Nephron (organoid): ENCODE results near the gene PGLYRP4.
"Not testable (repeated sequence)": the region's sequence is repeated elsewhere in the genome, so short reads cannot be mapped to it uniquely, and the experiment has no call there.

ENCODE experiments used
- H3K27ac Mint-ChIP-seq, 3 experiments: 2 replicates each; pipeline ENCODE4 v1.8.0; 2020; ENCODE audit warnings: mixed read lengths in 3 of 3, mild to moderate bottlenecking in 2 of 3, moderate library complexity in 1 of 3
- H3K27me3 Mint-ChIP-seq: 2 replicates; pipeline ENCODE4 v1.8.0; 2021; ENCODE audit warnings: low read depth, mild to moderate bottlenecking, moderate library complexity, mixed read lengths
- H3K36me3 Mint-ChIP-seq: 2 replicates; pipeline ENCODE4 v1.8.0; 2020; ENCODE audit warnings: low read depth, mixed read lengths
- H3K4me1 Mint-ChIP-seq: 2 replicates; pipeline ENCODE4 v1.8.0; 2020; ENCODE audit warnings: mixed read lengths
- H3K4me3 Mint-ChIP-seq, 3 experiments: 2 replicates each; pipeline ENCODE4 v1.8.0; 2020; ENCODE audit warnings: mild to moderate bottlenecking in 3 of 3, mixed read lengths in 3 of 3, moderate library complexity in 2 of 3
- H3K9me3 Mint-ChIP-seq: 2 replicates; pipeline ENCODE4 v1.8.0; 2020; ENCODE audit warnings: mixed read lengths
- CTCF ChIP-seq, 3 experiments: fragments of 200-600 bp; sonication (generic); IDR thresholded peaks; one replicate each; pipeline ENCODE4 v1.5.0; 2021; ENCODE audit warnings: antibody characterized with exemption in 3 of 3; ENCODE audit not compliant: unreplicated experiment in 3 of 3

The PGLYRP4 gene

GRCh38 chr1:153333902-153334301, 14.7 kb downstream of the PGLYRP4 start:
- TF ChIP-seq CTCF (IDR thresholded peaks at IDR 0.05; ENCODE audit: unreplicated experiment in 3 of 3), result no peak
- Mint-ChIP-seq H3K27me3 (peaks cover 7% of the 10 kb centered on the region), H3K4me1 (no peaks in the 10 kb centered on the region)

GRCh38 chr1:153324912-153325311, 23.7 kb downstream of the PGLYRP4 start:
- no peaks in the 10 kb centered on the region for H3K27me3 Mint-ChIP-seq
- H3K9me3 Mint-ChIP-seq, result peaks cover 30% of the 10 kb centered on the region
- H3K36me3 Mint-ChIP-seq, result no peaks in the 10 kb centered on the region
- H3K4me3 Mint-ChIP-seq, result no peak overlapping the region
- no peak for TF ChIP-seq CTCF (IDR thresholded peaks at IDR 0.05; ENCODE audit: unreplicated experiment in 3 of 3)
- H3K4me1 Mint-ChIP-seq, result no peaks in the 10 kb centered on the region
- H3K27ac Mint-ChIP-seq, result no peak overlapping the region

More at GRCh38 chr1:153333902-153334301, 14.7 kb downstream of the PGLYRP4 start:
- H3K27ac Mint-ChIP-seq, result no peak overlapping the region
- H3K4me3 Mint-ChIP-seq, result no peak overlapping the region
- peaks cover 16% of the 10 kb centered on the region for H3K9me3 Mint-ChIP-seq
- no peaks in the 10 kb centered on the region for H3K36me3 Mint-ChIP-seq

GRCh38 chr1:153322568-153322967, 26.1 kb downstream of the PGLYRP4 start:
- TF ChIP-seq CTCF (IDR thresholded peaks at IDR 0.05; ENCODE audit: unreplicated experiment in 3 of 3), result no peak
- no peaks in the 10 kb centered on the region for H3K27me3 Mint-ChIP-seq
- H3K4me1 Mint-ChIP-seq, result no peaks in the 10 kb centered on the region
- no peak overlapping the region for H3K4me3 Mint-ChIP-seq
- H3K27ac Mint-ChIP-seq, result no peak overlapping the region
- H3K9me3 Mint-ChIP-seq, result peaks cover 17% of the 10 kb centered on the region
- no peaks in the 10 kb centered on the region for H3K36me3 Mint-ChIP-seq

GRCh38 chr1:153318145-153318544, 30.5 kb downstream of the PGLYRP4 start:
- not testable (repeated sequence) for H3K27me3 Mint-ChIP-seq, H3K27ac Mint-ChIP-seq, H3K4me3 Mint-ChIP-seq, H3K4me1 Mint-ChIP-seq, H3K36me3 Mint-ChIP-seq
- peaks cover 31% of the 10 kb centered on the region for H3K9me3 Mint-ChIP-seq

GRCh38 chr1:153316013-153316412, 32.6 kb downstream of the PGLYRP4 start:
- H3K9me3 Mint-ChIP-seq, result peaks cover 20% of the 10 kb centered on the region
- H3K27ac Mint-ChIP-seq, H3K4me1 Mint-ChIP-seq, H3K4me3 Mint-ChIP-seq, H3K36me3 Mint-ChIP-seq, H3K27me3 Mint-ChIP-seq: not testable (repeated sequence)

- H3K9me3 Mint-ChIP-seq, result peaks cover 20% of the 10 kb centered on the region
- H3K4me3 Mint-ChIP-seq, H3K4me1 Mint-ChIP-seq, H3K27me3 Mint-ChIP-seq, H3K36me3 Mint-ChIP-seq, H3K27ac Mint-ChIP-seq: not testable (repeated sequence)
These were observed 34.3 kb downstream of the PGLYRP4 start for GRCh38 chr1:153314388-153314787.

- peaks cover under 1% of the 10 kb centered on the region for H3K27me3 Mint-ChIP-seq
- TF ChIP-seq CTCF (IDR thresholded peaks at IDR 0.05; ENCODE audit: unreplicated experiment in 3 of 3), result no peak
- no peak overlapping the region for H3K27ac Mint-ChIP-seq
- peaks cover 20% of the 10 kb centered on the region for H3K9me3 Mint-ChIP-seq
- H3K4me3 Mint-ChIP-seq, result no peak overlapping the region
- H3K36me3 Mint-ChIP-seq, result no peaks in the 10 kb centered on the region
- H3K4me1 Mint-ChIP-seq, result no peaks in the 10 kb centered on the region
These were observed 35.4 kb downstream of the PGLYRP4 start for GRCh38 chr1:153313288-153313687.
